TTC549 (cell line): ENCODE data around the gene CDH26.

Source experiments
- FAIRE-seq: peaks from 2 replicates; lab custom pipeline; 2012; peaks lifted over from hg19 to GRCh38; lab: Jason Lieb, UNC

CDH26 gene

DNA sequence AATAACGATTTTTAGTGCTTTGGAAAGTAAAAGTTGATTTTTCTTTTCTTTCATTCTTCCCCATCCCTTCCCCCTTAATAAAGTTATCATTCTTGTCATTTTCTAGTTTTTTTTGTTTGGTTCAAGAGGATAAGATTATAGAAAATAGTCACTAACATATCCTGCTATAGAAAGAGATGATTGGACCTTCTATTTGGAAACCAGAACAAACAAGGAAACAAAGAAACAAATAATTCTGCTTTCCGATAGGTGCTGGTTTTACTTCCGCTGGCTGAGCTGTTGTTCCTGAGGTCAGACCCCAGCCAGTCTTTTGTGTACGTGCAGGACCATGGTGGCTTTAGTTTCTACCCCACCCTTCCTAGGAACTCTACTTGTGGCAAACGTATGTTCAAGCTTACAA is at the start of gene CDH26:
TSS of gene CDH26 (plus strand) at position 301 of the 400 bp plus-strand sequence. CDS start 304 bp downstream, outside the sequence.
- FAIRE-seq: no peak

GRCh38 chr20:59908855-59909254 is 49.4 kb upstream of the CDH26 start:
- no peak for FAIRE-seq

GRCh38 chr20:59911041-59911440 is 47.2 kb upstream of the CDH26 start:
- no peak for FAIRE-seq

DNA sequence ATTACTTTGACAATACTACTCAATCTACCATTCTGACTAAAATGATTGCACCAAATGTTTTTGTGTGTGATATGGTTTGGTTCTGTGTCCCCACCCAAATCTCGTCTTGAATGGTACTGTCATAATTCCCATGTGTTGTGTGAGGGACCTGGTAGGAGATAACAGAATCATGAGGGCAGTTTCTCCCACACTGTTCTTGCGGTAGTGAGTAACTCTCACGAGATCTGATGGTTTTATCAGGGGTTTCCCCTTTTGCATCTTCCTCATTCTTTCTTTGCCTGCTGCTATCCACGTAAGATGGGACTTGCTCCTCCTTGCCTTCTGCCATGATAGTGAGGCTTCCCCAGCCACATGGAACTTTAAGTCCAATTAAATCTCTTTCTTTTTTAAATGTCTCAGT is 45.6 kb upstream of the CDH26 start:
- no peak for FAIRE-seq

DNA sequence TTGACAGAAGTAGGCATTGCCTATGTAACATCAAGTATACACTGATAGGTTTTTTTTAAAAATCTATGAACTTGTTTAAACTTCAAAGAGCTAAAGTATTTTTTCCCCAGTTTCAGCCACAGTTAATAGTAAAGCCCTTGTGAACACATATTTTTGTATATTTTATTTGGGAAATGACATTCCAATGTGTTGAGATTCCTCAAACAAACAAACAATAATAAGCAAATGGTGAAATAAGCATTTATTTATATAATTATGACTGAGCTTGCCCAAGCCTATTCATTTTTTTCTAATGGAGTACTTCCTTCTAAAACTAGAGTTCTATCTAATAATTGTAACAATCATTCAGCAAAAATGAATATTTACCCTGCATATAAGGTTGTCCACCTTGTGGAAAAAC is 37.3 kb upstream of the CDH26 start:
- FAIRE-seq: no peak

GRCh38 chr20:59923514-59923913 is 34.7 kb upstream of the CDH26 start:
- FAIRE-seq: no peak

DNA sequence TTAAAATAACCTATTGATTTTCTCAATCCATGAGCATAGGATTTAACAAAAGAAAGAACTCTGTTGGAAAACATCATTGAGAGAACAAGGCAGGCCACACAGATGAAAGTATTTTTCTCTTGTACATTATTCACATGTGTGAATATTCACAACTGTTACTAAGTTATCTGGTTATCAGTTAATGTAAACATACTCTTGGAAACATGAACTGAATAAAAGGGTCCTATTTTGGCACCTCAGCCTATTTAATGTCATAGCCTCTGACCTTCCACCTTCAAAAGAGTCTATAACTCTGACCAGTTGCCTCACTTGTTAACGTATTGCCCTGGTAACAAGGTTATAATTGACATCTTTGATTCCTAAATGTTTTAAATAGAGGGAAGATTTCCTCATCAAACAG is 32.9 kb upstream of the CDH26 start:
- FAIRE-seq: no peak

GRCh38 chr20:59925899-59926298 is 32.3 kb upstream of the CDH26 start:
- no peak for FAIRE-seq

DNA sequence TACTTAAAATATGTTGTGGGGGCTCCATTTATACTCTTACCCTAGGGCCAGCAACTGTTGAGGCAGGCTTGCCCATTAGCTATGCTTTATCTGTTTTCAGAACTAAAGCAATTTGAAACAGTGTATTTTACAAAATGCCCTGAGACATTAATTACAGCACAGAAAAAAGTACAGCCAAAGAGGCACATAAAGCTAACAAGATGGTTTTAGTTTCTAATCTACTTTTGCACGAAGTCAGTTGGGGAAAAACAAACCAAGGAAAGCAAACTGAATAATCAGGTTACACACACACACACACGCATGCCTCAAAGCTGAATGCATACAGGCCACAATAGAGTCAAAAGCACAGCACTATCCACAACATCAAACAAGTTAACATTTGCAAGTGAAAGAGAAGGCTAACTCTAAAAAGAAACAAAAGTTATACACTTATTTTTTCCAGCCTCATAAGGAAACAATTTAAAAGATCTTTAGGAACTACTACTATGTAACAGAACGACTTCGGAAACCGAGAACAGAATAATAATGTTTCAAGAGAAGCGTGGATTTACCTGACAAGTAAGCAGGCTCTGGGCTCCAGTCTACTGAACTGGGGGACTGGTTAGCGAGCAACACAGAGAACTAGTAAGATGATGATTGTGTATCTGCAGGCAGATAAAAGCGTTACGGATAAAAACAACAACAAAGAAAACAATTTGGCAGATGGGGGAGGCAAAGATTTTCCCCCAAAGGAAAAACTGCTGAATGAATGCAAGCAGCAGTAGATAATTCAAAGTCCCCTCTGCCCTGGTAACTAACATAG is 26.5 kb upstream of the CDH26 start:
- FAIRE-seq: no peak

- no peak for FAIRE-seq
Observed at GRCh38 chr20:59932616-59933295, 25.5 kb upstream of the CDH26 start.

DNA sequence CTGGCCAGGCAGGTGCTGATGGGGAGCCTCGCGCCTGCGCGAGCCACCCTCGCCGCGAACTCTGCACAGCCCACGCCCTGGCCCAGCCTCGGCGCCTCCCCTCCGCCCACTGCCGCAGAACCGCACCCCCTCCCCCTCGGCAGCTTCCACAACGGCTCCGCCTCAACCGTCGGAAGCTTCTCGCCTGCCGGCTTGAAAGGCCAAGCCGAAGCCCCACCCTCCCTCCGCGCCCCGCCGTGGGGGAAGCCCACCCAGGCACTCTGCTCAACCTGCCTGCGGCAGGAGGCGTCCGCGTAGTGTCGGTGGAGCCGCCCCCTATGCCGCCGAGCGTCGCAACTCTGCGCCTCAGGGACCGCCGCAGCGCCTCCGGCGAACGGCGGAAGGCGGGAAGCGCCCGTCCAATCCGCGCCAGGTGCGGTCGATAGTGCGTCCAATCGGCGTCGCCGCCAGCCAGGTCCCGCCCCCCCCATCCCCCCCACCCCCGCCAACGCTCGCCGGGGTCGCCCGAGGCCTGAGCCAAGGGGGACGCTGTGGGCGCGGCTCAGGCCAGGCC is 24.9 kb upstream of the CDH26 start, which contains the start of gene SYCP2:
TSS of gene SYCP2 (minus strand) at position 342 of the 553 bp plus-strand sequence. CDS start 11,224 bp downstream, outside the sequence.
- FAIRE-seq: no peak

DNA sequence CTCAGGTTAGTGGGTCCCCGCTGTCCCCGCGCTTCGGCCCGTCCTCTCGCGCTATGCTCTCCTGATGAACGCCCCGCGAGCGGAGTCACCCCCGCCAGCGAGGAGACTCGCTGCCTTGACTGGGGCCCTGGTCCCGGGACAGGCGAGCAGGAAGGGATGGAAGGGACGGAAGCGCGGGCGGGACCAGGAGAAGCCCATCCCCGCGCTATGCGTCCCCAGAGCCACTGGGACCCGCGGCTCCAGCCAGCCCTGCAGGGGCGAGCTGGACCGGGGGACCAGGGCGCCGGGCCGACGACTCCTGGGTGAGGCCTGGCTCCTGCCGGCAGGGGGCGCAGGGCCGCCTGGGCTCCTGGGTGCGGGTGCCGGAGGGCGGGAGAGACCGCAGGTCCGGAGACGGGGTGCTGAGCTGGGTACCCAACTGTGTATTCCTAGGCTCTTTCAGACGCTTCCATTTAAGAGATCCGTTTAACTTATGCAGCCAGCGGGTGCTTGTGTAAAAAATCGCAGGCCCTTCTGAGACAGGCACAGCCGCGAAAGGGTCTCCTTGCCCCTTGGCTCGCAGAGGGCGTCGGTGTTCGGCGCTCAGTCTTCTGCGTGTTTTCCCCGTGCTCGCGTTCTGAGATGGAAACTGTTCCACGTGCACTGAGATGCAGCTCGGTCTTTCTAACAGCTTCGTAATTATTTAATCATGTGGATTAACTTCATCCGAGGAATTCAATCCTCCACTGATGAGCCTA is 24.2 kb upstream of the CDH26 start:
- no peak for FAIRE-seq

DNA sequence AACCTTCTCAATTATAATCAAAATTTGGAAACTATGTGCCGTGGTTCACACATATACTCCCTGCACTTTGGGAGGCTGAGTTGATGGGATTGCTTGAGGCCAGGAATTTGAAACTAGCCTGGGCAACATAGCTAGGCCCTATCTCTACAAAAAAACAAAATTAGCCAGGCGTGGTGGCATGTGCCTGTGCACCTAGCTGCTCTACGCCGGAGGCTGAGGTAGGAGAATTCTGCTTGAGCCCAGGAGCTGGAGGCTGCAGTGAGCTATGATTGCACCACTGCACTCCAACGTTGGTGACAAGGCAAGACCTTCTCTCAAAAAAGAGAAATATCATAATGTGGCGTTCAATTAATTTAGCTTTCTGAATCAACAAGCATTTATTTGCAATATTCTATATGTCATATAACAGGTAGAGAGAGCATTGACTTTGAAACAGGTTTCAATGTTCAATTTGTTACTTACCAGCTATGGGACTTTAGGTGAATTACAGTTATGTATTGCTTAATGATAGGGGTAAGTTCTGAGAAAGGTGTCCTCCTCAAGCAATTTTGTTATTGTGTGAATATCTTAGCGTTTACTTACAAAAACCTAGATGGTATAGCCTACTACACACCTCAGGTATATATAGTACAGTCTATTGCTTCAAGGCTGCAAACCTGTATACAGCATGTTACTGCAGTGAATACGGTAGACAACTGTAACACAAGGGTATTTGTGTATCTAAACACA is 22.6 kb upstream of the CDH26 start:
- FAIRE-seq: no peak

DNA sequence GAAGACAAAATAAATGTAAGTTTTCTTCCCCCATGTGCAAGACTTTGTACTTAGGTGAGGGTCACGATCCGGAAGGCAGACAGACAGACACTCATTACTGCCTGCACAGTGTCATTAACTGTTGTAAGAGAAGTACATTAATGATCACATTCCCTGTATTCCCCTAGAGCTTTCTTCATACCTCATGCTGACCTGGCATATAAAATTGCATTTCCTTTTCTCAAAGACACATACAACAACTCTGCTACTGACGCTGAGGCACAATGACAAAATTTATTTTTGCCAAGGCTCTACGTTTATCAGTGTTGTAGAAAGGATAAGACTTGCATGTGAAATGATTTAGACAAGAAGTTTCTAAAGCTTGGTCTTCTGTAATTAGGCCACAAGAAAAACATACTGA is 21.8 kb upstream of the CDH26 start:
- FAIRE-seq: no peak

DNA sequence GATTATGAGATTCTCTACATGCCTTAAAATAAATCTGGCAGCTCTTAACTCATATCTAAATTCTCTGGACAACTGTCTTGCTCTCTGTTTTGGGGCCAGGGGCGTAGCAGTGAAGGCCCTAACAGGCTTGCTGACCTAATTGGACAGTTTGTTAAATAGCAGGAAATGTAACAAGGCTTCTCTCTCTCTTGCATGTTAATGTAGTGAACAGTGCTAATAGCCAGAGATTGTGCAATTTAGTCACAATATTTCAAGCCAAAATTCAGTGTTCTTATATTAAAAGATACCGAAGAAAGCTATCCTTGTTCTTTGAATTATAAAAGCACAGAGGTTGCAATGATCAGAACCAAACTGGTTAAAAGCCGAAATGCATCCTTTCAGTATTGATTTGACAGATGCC is 21.1 kb upstream of the CDH26 start:
- FAIRE-seq: no peak

- no peak for FAIRE-seq
Observed at GRCh38 chr20:59938221-59938620, 20.0 kb upstream of the CDH26 start.

DNA sequence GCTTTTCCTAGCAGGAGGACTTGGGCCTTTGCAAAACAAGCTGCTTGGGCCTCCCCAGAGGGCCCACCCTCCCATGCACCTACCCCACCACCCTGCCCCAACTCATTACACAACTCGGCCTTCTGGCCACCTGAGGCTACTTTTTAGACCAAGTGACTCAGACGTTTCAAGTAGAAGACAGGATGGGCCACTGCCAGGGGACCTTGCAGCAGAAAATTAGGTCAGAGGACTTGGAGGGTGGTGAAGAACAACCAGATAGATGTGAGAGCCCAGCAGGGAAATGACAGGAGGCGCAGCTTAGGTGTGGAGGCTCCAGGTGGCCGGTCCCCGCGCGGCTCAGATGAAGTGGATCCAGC is 19.5 kb upstream of the CDH26 start:
- no peak for FAIRE-seq

DNA sequence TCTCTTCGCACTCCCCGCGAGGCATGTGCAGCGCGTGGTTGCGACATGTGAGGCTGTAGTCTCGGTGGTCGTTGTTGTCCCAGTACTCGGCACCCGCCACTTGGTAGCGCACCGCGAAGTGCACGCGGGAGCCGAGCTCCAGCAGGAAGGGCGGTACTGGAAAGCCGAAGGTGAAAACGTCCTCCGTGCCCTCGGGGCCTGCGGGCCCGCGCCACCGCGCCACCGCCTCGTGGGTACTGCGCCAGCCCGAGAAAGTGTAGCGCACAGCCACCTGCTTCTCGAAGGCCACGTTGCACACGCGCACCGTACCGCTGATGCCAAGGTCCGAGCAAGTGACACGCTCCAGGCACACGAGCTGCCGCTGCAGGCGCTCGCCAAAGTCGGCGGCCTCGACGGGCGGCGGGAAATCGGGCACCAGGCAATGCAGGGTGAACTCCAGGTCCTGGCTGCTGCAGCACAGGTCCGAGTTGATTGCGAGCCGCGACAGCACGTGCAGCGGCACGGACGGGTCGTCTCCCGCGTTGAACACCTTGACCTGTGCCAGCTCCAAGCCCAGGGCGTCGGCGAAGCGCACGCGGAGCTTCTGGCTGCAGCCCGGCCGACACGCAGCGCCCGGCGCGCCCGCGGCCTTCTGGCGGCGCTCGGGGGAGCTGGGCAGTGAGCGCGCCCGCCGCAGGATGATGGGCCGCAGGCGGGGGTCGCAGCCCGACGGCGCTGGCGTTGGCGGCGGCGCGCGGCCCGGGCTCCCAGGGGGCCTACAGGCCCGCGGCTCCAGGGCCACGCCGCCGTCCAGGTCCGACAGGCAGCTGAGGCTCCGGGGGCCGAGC is 19.0 kb upstream of the CDH26 start:
- no peak for FAIRE-seq

DNA sequence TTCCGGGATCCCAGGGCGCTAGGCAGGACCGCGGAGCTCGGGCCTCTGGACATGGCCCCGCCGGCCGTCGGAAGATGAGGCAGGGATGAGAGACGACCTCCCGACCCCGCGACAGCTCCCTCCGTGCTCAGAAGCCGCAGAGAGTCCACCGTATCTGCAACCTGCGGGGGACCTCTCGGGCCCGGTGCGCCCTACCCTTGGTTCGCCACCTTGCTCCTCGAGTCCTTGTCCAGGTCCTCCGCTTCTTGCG is 18.4 kb upstream of the CDH26 start:
- FAIRE-seq: no peak

GRCh38 chr20:59940129-59940955 is 17.9 kb upstream of the CDH26 start, which contains the start of the genes FAM217B and PPP1R3D:
TSS of gene FAM217B (plus strand) at chr20:59940389. CDS start at chr20:59943944, 3,555 bp downstream.
TSS of gene PPP1R3D (minus strand) at chr20:59940305. CDS start at chr20:59939931, 374 bp downstream.
- no peak for FAIRE-seq

DNA sequence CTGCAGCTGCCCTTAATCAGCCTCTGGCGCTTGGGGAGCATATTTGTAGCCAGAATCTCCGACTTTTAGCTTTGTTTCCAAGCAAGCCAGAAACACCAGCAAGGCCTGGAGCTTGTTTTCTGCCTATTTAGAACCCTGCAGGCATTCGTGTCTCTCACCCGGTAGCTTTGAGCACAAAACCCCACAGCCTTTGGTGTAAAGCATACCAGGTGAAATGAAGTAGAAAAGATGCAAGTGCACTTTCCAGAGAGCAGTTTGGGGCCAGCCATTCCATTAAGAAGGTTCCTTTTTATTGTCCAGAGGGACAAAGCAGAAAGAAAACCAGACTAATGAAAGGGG is 17.3 kb upstream of the CDH26 start:
- FAIRE-seq: no peak
